Neural progenitor cell (in vitro differentiated cells): ENCODE results near the gene CHKB. TPM values are rescaled to one million over a fixed set of nuclear protein-coding genes. Genes with fewer than 3 reads are reported as not detected.
"Not testable (repeated sequence)": the region's sequence is repeated elsewhere in the genome, so short reads cannot be mapped to it uniquely, and the experiment has no call there.

Experiments used
- DNase-seq: peaks from one replicate; pipeline ENCODE4 v3.0.0-alpha.2; 2016; ENCODE audit warnings: low spot score
- H2AFZ ChIP-seq: fragments of 200-600 bp; sonication (generic); replicated peaks from 2 replicates; pipeline ENCODE4 v1.6.1; 2016; ENCODE audit warnings: antibody characterized with exemption
- H3F3A ChIP-seq: fragments of 200-600 bp; sonication (generic); 2 replicates; pipeline ENCODE4 v1.6.1; 2016; ENCODE audit warnings: antibody characterized with exemption, low read depth
- H3K27ac ChIP-seq: fragments of 200-600 bp; sonication (generic); 2 replicates; pipeline ENCODE4 v1.5.1; 2016; ENCODE audit warnings: mild to moderate bottlenecking
- H3K27me3 ChIP-seq: fragments of 200-600 bp; sonication (generic); 2 replicates; pipeline ENCODE4 v1.6.1; 2016; ENCODE audit warnings: mild to moderate bottlenecking, moderate library complexity
- H3K36me3 ChIP-seq: fragments of 200-600 bp; sonication (generic); 2 replicates; pipeline ENCODE4 v1.5.1; 2016
- H3K4me1 ChIP-seq: fragments of 200-600 bp; sonication (generic); 2 replicates; pipeline ENCODE4 v1.6.1; 2016; ENCODE audit warnings: mixed run types
- H3K4me2 ChIP-seq: fragments of 200-600 bp; sonication (generic); 2 replicates; pipeline ENCODE4 v1.6.1; 2016
- H3K4me3 ChIP-seq: fragments of 200-600 bp; sonication (generic); 2 replicates; pipeline ENCODE4 v1.5.1; 2016
- H3K79me2 ChIP-seq: fragments of 200-600 bp; sonication (generic); 2 replicates; pipeline ENCODE4 v1.6.1; 2016; ENCODE audit warnings: low read depth
- H3K9ac ChIP-seq: fragments of 200-600 bp; sonication (generic); 2 replicates; pipeline ENCODE4 v1.6.1; 2016
- H3K9me3 ChIP-seq: fragments of 200-600 bp; sonication (generic); 2 replicates; pipeline ENCODE4 v1.5.1; 2016; ENCODE audit warnings: low read depth
- H4K20me1 ChIP-seq: fragments of 200-600 bp; sonication (generic); 2 replicates; pipeline ENCODE4 v1.6.1; 2016; ENCODE audit warnings: low read depth
- H3K27ac Mint-ChIP-seq: 3 replicates; pipeline ENCODE4 v1.8.0; 2021; ENCODE audit warnings: mixed read lengths
- H3K27me3 Mint-ChIP-seq: 2 replicates; pipeline ENCODE4 v1.8.0; 2022; ENCODE audit warnings: low read depth, mild to moderate bottlenecking, inconsistent platforms, moderate library complexity, mixed read lengths; ENCODE audit not compliant: insufficient read depth
- H3K36me3 Mint-ChIP-seq: 3 replicates; pipeline ENCODE4 v1.8.0; 2021; ENCODE audit warnings: mixed read lengths
- H3K4me1 Mint-ChIP-seq: 3 replicates; pipeline ENCODE4 v1.8.0; 2021; ENCODE audit warnings: mixed read lengths
- H3K4me3 Mint-ChIP-seq: 3 replicates; pipeline ENCODE4 v1.8.0; 2021; ENCODE audit warnings: mild to moderate bottlenecking, moderate library complexity, mixed read lengths
- H3K9me3 Mint-ChIP-seq: 3 replicates; pipeline ENCODE4 v1.8.0; 2020; ENCODE audit warnings: mixed read lengths
- EZH2 ChIP-seq: fragments of 200-600 bp; sonication (generic); IDR thresholded peaks from 2 replicates; pipeline ENCODE4 v1.6.1; 2017; ENCODE audit warnings: antibody characterized with exemption, mild to moderate bottlenecking, moderate library complexity
- EZH2phosphoT487 ChIP-seq: fragments of 200-600 bp; sonication (generic); IDR thresholded peaks from 2 replicates; pipeline ENCODE4 v1.6.1; 2017; ENCODE audit warnings: antibody characterized with exemption
- total RNA-seq: library from RNA; depleted of rRNA; stranded (reverse); fragments of >200 nt; gene quantifications from 2 replicates; pipeline ENCODE4 v1.2.3, GENCODE V29; 2015; ENCODE audit warnings: low replicate concordance
- TF ChIP-seq, protein P1 (sequence below): fragments of 200-600 bp; sonication (generic); IDR thresholded peaks from 2 replicates; pipeline ENCODE4 v1.5.1; 2017; ENCODE audit warnings: antibody characterized with exemption, mild to moderate bottlenecking

The CHKB gene
- total RNA-seq, 1 donor from 2014 or later = 67.4 TPM

DNA sequence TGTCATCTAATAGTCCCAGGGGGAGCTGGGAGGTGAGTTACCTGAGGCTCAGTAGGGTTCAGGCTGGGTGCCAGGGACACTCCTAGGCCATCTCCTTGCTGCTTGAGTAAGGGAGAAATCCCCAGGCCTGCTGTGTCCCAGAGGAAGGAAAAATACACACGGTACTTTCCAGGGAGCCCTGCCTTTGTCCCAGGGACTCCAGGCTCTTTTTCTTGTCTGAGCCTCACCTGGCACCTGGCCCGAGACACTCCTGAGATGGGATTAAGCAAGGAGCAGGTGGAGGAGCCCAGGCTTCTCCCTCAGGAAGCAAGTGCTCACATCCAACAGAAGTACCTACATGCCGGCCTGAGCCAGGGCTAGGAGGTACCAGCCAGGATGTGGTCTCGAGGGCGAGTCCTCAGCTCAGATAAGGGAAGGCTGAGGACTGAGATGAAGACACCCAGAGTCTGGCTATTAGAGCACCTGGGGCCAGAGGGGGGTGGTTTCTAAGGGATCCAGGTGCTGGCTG is 37.8 kb downstream of the CHKB start:
- Histone ChIP-seq H3K27ac (no peak overlapping the region), H4K20me1 (no peaks in the 10 kb centered on the region), H3K79me2 (no peaks in the 10 kb centered on the region), H3F3A (peaks cover 17% of the 10 kb centered on the region), H3K4me1 (no peaks in the 10 kb centered on the region), H3K27me3 (peaks cover 34% of the 10 kb centered on the region), H3K4me3 (peak overlapping the region; percentile 32), H2AFZ (no peak overlapping the region), H3K9ac (no peak overlapping the region), H3K4me2 (peak overlapping the region; percentile 67), H3K9me3 (no peaks in the 10 kb centered on the region), H3K36me3 (no peaks in the 10 kb centered on the region)
- H3K36me3 Mint-ChIP-seq = no peaks in the 10 kb centered on the region
- DNase-seq = no peak
- H3K4me1 Mint-ChIP-seq = no peaks in the 10 kb centered on the region
- no peaks in the 10 kb centered on the region for H3K9me3 Mint-ChIP-seq
- no peak overlapping the region for H3K27ac Mint-ChIP-seq
- no peak overlapping the region for H3K4me3 Mint-ChIP-seq
- H3K27me3 Mint-ChIP-seq = peaks cover 14% of the 10 kb centered on the region
- TF ChIP-seq EZH2phosphoT487 (no peak), EZH2 (no peak)
- TF ChIP-seq, protein P1, sequence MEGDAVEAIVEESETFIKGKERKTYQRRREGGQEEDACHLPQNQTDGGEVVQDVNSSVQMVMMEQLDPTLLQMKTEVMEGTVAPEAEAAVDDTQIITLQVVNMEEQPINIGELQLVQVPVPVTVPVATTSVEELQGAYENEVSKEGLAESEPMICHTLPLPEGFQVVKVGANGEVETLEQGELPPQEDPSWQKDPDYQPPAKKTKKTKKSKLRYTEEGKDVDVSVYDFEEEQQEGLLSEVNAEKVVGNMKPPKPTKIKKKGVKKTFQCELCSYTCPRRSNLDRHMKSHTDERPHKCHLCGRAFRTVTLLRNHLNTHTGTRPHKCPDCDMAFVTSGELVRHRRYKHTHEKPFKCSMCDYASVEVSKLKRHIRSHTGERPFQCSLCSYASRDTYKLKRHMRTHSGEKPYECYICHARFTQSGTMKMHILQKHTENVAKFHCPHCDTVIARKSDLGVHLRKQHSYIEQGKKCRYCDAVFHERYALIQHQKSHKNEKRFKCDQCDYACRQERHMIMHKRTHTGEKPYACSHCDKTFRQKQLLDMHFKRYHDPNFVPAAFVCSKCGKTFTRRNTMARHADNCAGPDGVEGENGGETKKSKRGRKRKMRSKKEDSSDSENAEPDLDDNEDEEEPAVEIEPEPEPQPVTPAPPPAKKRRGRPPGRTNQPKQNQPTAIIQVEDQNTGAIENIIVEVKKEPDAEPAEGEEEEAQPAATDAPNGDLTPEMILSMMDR = no peak

- Histone ChIP-seq H4K20me1 (no peaks in the 10 kb centered on the region), H3K4me1 (no peaks in the 10 kb centered on the region), H3K9me3 (no peaks in the 10 kb centered on the region), H3K27me3 (peaks cover 34% of the 10 kb centered on the region), H3K4me3 (peak overlapping the region; percentile 32), H3K4me2 (peak overlapping the region; percentile 67), H3K79me2 (no peaks in the 10 kb centered on the region), H3K36me3 (no peaks in the 10 kb centered on the region), H3K9ac (no peak overlapping the region), H2AFZ (peak overlapping the region; percentile 43), H3K27ac (no peak overlapping the region), H3F3A (peaks cover 17% of the 10 kb centered on the region)
- peak; percentile 93 for DNase-seq
- no peak for TF ChIP-seq EZH2phosphoT487
- TF ChIP-seq, protein P1 = peak; percentile 75
- no peaks in the 10 kb centered on the region for H3K4me1 Mint-ChIP-seq
- peaks cover 14% of the 10 kb centered on the region for H3K27me3 Mint-ChIP-seq
- no peaks in the 10 kb centered on the region for H3K36me3 Mint-ChIP-seq
- no peaks in the 10 kb centered on the region for H3K9me3 Mint-ChIP-seq
- no peak overlapping the region for H3K27ac Mint-ChIP-seq
- H3K4me3 Mint-ChIP-seq = no peak overlapping the region
Measured at GRCh38 chr22:50544078-50544745, 38.4 kb downstream of the CHKB start.

DNA sequence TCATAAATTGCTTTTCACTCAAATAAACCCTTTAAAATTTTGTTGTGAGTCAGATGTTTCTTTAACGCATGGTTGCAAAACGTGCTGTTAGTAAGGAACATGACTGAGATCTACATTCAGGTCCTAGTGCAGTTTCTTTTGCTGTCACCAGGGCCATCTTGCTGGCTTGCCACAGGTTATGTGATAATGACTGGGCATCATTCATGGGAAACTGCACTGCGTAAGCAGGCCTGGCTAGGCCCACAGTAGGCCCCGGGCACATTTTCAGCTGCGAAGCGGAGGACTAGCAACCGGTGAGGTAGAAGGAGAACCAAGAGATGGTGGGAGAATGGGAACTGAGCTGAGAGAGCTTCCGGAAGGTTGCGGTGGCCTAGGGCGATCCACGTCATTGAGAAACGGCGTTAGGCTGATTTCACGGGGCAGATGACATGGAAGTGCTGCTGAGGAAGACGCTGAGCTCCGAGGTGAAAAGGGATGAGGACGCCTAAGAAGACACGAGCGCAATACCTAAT is 40.2 kb downstream of the CHKB start:
- peaks cover 17% of the 10 kb centered on the region for H3K27me3 Mint-ChIP-seq
- no peaks in the 10 kb centered on the region for H3K79me2 ChIP-seq
- TF ChIP-seq EZH2phosphoT487 (no peak), EZH2 (no peak)
- TF ChIP-seq, protein P1 = no peak
- H3K4me3 Mint-ChIP-seq = no peak overlapping the region
- peaks cover 17% of the 10 kb centered on the region for H3F3A ChIP-seq
- no peak overlapping the region for H2AFZ ChIP-seq
- no peaks in the 10 kb centered on the region for H3K9me3 ChIP-seq
- no peak for DNase-seq
- H3K36me3 ChIP-seq = no peaks in the 10 kb centered on the region
- H3K27ac ChIP-seq = no peak overlapping the region
- H3K4me1 ChIP-seq = no peaks in the 10 kb centered on the region
- H3K27me3 ChIP-seq = peaks cover 34% of the 10 kb centered on the region
- no peak overlapping the region for H3K4me2 ChIP-seq
- H3K27ac Mint-ChIP-seq = no peak overlapping the region
- no peaks in the 10 kb centered on the region for H3K9me3 Mint-ChIP-seq
- H3K4me3 ChIP-seq = no peak overlapping the region
- H3K36me3 Mint-ChIP-seq = no peaks in the 10 kb centered on the region
- no peak overlapping the region for H3K9ac ChIP-seq
- no peaks in the 10 kb centered on the region for H4K20me1 ChIP-seq
- H3K4me1 Mint-ChIP-seq = peaks cover 5% of the 10 kb centered on the region

DNA sequence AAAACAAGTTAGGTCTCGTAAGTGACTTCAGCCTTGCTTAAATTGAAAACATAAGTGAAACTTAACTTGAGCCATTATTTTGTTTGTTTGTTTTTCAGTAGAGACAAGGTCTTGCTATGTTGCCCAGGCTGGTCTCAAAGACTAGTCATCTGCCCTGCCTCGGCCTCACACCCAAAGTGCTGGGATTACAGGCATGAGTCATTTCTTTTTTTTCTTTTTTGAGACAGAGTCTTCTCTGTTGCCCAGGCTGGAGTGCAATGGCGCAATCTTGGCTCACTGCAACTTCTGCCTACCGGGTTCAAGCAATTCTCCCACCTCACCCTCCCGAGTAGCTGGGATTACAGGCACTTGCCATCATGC is 41.0 kb downstream of the CHKB start:
- peaks cover 17% of the 10 kb centered on the region for H3K27me3 Mint-ChIP-seq
- not testable (repeated sequence) for H3K36me3 ChIP-seq, H3K9me3 Mint-ChIP-seq, DNase-seq, H3K4me1 Mint-ChIP-seq, H3K36me3 Mint-ChIP-seq, H3K4me1 ChIP-seq, H3K79me2 ChIP-seq, H3K4me2 ChIP-seq, H3K27ac Mint-ChIP-seq, H3K27ac ChIP-seq, H3K4me3 ChIP-seq, H4K20me1 ChIP-seq, H3K9ac ChIP-seq, H3K9me3 ChIP-seq, H2AFZ ChIP-seq, H3K4me3 Mint-ChIP-seq
- H3K27me3 ChIP-seq = peaks cover 34% of the 10 kb centered on the region
- peaks cover 17% of the 10 kb centered on the region for H3F3A ChIP-seq
